LNCaP clone FGC (cell line): ENCODE results near the gene HECTD1.

Source experiments
- DNase-seq: peaks from one replicate; pipeline ENCODE4 v3.0.0-alpha.2; 2011; ENCODE audit warnings: low read depth
- H3K4me3 ChIP-seq: 2 replicates; pipeline ENCODE4 v1.5.1; 2011; ENCODE audit warnings: mild to moderate bottlenecking, low read depth, low read length, control low read depth
- CTCF ChIP-seq: IDR thresholded peaks from 2 replicates; pipeline ENCODE4 v1.5.1; 2012; ENCODE audit warnings: mild to moderate bottlenecking; ENCODE audit not compliant: control insufficient read depth, insufficient read depth; ENCODE audit errors: extremely low read depth

HECTD1 gene

DNA sequence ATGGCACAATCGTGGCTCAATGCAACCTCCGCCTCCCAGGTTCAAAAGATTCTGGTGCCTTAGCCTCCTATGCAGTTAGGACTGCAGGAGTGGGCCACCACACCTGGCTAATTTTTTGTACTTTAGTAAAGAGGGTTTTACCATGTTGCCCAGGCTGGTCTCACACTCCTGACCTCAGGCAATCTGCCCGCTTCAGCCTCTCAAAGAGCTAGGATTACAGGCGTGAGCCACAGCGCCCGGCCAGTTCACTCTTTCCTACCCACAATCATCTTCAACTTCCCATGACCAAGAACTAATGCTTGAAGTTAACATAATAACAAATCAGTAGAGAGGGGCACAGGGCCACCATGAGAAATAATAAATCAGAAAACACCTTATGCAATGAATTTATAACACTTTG, 82.4 kb downstream of the HECTD1 start:
- TF ChIP-seq CTCF = no peak
- H3K4me3 ChIP-seq = no peak overlapping the region
- no peak for DNase-seq

DNA sequence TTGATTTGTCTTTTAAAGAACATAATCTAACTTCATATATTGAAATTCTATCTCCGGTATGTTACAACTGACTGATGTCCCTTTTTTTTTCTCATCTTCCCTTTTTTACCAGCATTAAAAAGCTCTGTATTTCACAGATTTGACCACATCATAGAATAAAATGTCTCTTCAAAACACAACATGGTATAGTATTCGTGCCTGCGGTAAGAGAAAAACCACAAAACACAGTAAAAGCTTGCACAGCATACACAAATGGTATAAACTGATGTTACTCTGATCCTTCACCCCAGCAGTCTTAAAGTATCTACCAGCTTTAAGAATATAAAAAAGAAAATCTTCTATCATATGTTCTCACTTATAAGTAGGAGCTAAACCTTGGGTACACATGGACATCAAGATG, 83.4 kb downstream of the HECTD1 start:
- TF ChIP-seq CTCF = no peak
- no peak overlapping the region for H3K4me3 ChIP-seq
- no peak for DNase-seq

DNA sequence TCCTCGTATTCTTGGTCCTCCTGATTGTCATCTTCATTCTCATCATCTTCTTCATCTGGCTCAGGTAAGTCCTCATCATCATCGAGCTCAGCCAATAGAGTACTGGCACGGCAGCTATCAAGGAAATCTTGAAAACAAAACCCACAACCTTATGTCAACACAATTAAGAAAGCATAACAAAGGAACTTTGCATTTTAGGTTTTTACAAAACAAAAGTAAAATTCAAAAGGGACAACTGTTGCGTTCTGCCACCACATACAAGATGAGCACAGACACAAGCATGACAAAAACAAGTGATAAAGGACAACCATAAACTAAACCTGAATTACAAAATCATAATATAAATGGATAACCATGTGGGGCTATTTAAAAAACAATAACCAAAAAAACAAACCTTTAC, 84.7 kb downstream of the HECTD1 start:
- H3K4me3 ChIP-seq = no peak overlapping the region
- no peak for DNase-seq
- TF ChIP-seq CTCF = no peak

- no peak overlapping the region for H3K4me3 ChIP-seq
- no peak for DNase-seq
- TF ChIP-seq CTCF = no peak
Measured at GRCh38 chr14:31122098-31122611, 85.4 kb downstream of the HECTD1 start.

DNA sequence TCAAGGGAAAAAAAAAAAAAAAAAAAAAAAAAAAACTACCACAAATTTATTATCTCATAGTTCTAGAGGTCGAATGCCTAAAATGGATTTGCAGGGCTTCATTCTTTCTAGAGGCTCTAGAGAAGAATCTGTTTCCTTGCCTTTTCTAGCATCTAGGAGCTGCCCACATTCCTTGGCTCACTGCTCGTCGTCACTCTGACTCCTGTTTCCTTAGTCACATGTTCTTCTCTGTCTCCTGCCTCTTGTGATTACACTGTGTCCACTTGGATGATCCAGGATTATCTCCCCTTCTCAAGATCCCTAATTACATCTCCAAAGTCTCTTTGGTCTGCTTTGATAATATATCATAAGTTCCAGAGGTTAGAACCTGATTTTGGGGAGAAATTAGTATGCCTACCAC, 88.7 kb downstream of the HECTD1 start:
- TF ChIP-seq CTCF = no peak
- no peak overlapping the region for H3K4me3 ChIP-seq
- no peak for DNase-seq

DNA sequence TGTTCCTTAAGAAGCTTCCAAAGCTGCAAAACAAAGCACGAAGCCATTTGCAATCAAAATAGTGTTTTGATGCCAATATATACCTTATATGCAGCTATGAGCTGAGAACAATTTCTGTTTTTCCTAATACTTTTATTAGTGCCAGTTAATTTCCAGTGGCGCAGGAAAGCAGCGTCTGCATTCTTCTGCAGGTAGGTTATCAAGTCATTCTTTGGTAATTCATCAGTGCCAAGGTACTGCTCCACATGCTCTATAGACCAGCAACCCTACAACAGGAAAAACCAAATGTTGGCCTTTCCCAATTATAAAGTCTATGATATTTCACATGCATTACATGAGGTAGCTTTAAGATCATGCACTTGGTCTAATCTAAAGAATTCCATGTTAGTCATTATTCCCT, 93.8 kb downstream of the HECTD1 start:
- H3K4me3 ChIP-seq = no peak overlapping the region
- DNase-seq = no peak
- TF ChIP-seq CTCF = no peak

GRCh38 chr14:31110872-31111271, 96.7 kb downstream of the HECTD1 start:
- TF ChIP-seq CTCF = no peak
- no peak for DNase-seq
- H3K4me3 ChIP-seq = no peak overlapping the region
